Caco-2 (cell line): ENCODE measurements around the gene CDH20. TPM values are rescaled to one million over a fixed set of nuclear protein-coding genes. Genes with fewer than 3 reads are reported as not detected.

Experiments used
- BruUV-seq: library from RNA; stranded (reverse); fragments of 400-500 nt; replicated peaks from 2 replicates; lab custom pipeline; 2021; lab: Mats Ljungman, UMichigan
- CTCF ChIA-PET: fragments of 300-600 bp; sonication (Branson Sonifier 250); formaldehyde crosslinking; loops from one replicate; lab custom pipeline; 2022; ENCODE audit warnings: antibody characterized with exemption; lab: Charles Lee
- POLR2A ChIA-PET: fragments of 300-600 bp; sonication (Branson Sonifier 250); formaldehyde crosslinking; loops from one replicate; lab custom pipeline; 2022; ENCODE audit warnings: antibody characterized with exemption; lab: Charles Lee
- DNase-seq, 2 experiments: peaks; one replicate each; pipeline versions ENCODE4 v3.0.0 to v3.0.0-alpha.2; 2020 to 2022
- H3K27me3 ChIP-seq: replicated peaks from 2 replicates; pipeline ENCODE4 v1.6.0; 2011; ENCODE audit warnings: low read length; ENCODE audit not compliant: control insufficient read depth, insufficient read depth
- H3K36me3 ChIP-seq: 2 replicates; pipeline ENCODE4 v1.5.1; 2011; ENCODE audit warnings: low read length; ENCODE audit not compliant: control insufficient read depth, insufficient read depth
- H3K4me1 ChIP-seq: fragments of 250-450 bp; sonication (Bioruptor Pico); 2 replicates; pipeline ENCODE4 v1.5.1; 2020; ENCODE audit warnings: mild to moderate bottlenecking
- H3K4me3 ChIP-seq: 2 replicates; pipeline ENCODE4 v1.5.1; 2011; ENCODE audit warnings: low read depth, mild to moderate bottlenecking, control low read depth, low read length
- H3K9me3 ChIP-seq: fragments of 250-450 bp; sonication (Bioruptor Pico); 2 replicates; pipeline ENCODE4 v1.5.1; 2020; ENCODE audit warnings: mild to moderate bottlenecking, moderate library complexity
- H3K27ac Mint-ChIP-seq: one replicate; pipeline ENCODE4 v1.8.0; 2022; ENCODE audit warnings: mixed read lengths; ENCODE audit not compliant: unreplicated experiment
- H3K27me3 Mint-ChIP-seq: one replicate; pipeline ENCODE4 v1.8.0; 2022; ENCODE audit warnings: mixed read lengths; ENCODE audit not compliant: insufficient read depth, unreplicated experiment
- H3K36me3 Mint-ChIP-seq: one replicate; pipeline ENCODE4 v1.8.0; 2022; ENCODE audit warnings: mild to moderate bottlenecking, mixed read lengths; ENCODE audit not compliant: insufficient read depth, unreplicated experiment
- H3K4me1 Mint-ChIP-seq: one replicate; pipeline ENCODE4 v1.8.0; 2022; ENCODE audit warnings: low read depth, mixed read lengths; ENCODE audit not compliant: unreplicated experiment
- H3K4me3 Mint-ChIP-seq: one replicate; pipeline ENCODE4 v1.8.0; 2022; ENCODE audit warnings: mild to moderate bottlenecking, moderate library complexity, mixed read lengths; ENCODE audit not compliant: unreplicated experiment
- H3K9me3 Mint-ChIP-seq: one replicate; pipeline ENCODE4 v1.8.0; 2022; ENCODE audit warnings: mixed read lengths; ENCODE audit not compliant: unreplicated experiment
- intact Hi-C: fragments of 100-400 bp; cut with micrococcal nuclease; formaldehyde crosslinking; loops from one replicate; pipeline ENCODE4 v1.10.0; 2022; ENCODE audit not compliant: unreplicated experiment
- total RNA-seq: library from RNA; stranded (reverse); gene quantifications from 2 replicates; pipeline ENCODE4 v1.2.3, GENCODE V29; 2022
- TF ChIP-seq, protein P1 (sequence below), 2 experiments: fragments of 200-600 bp in 1 of 2; IDR thresholded peaks; 1 replicate in 1 of 2; 2 replicates in 1 of 2; pipeline versions ENCODE4 v1.5.1 to v1.8.0; 2011 to 2022; ENCODE audit warnings: antibody characterized with exemption in 1 of 2, control low read depth in 1 of 2, inconsistent platforms in 1 of 2, low read depth in 1 of 2, low read length in 1 of 2, mild to moderate bottlenecking in 1 of 2, moderate library complexity in 1 of 2; ENCODE audit not compliant: insufficient read depth in 1 of 2, severe bottlenecking in 1 of 2, unreplicated experiment in 1 of 2

The CDH20 gene
- total RNA-seq, 1 experiment from 2014 or later, result not detected

- intact Hi-C loops, result no loop called here
- POLR2A ChIA-PET, result no interaction called here
These were observed 46.4 kb upstream of the CDH20 start for GRCh38 chr18:61286867-61287266.

GRCh38 chr18:61290616-61291015 is 42.6 kb upstream of the CDH20 start:
- TF ChIP-seq, protein P1, sequence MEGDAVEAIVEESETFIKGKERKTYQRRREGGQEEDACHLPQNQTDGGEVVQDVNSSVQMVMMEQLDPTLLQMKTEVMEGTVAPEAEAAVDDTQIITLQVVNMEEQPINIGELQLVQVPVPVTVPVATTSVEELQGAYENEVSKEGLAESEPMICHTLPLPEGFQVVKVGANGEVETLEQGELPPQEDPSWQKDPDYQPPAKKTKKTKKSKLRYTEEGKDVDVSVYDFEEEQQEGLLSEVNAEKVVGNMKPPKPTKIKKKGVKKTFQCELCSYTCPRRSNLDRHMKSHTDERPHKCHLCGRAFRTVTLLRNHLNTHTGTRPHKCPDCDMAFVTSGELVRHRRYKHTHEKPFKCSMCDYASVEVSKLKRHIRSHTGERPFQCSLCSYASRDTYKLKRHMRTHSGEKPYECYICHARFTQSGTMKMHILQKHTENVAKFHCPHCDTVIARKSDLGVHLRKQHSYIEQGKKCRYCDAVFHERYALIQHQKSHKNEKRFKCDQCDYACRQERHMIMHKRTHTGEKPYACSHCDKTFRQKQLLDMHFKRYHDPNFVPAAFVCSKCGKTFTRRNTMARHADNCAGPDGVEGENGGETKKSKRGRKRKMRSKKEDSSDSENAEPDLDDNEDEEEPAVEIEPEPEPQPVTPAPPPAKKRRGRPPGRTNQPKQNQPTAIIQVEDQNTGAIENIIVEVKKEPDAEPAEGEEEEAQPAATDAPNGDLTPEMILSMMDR (IDR thresholded peaks at IDR 0.05; ENCODE audit: insufficient read depth in 1 of 2, low read depth in 1 of 2, low read length in 1 of 2, severe bottlenecking in 1 of 2, unreplicated experiment in 1 of 2), result no peak
- no peaks in the 10 kb centered on the region for H3K4me1 Mint-ChIP-seq
- intact Hi-C loops, result no loop called here
- H3K27me3 Mint-ChIP-seq, result no peaks in the 10 kb centered on the region
- CTCF ChIA-PET, result no interaction called here
- no peak overlapping the region for H3K4me3 ChIP-seq
- no peaks in the 10 kb centered on the region for H3K36me3 ChIP-seq
- BruUV-seq, result no TSS peak
- DNase-seq, result no peak
- H3K4me1 ChIP-seq, result no peaks in the 10 kb centered on the region
- no peak overlapping the region for H3K4me3 Mint-ChIP-seq
- H3K9me3 Mint-ChIP-seq, result no peaks in the 10 kb centered on the region
- H3K36me3 Mint-ChIP-seq, result no peaks in the 10 kb centered on the region
- no peaks in the 10 kb centered on the region for H3K27me3 ChIP-seq
- POLR2A ChIA-PET, result no interaction called here
- H3K9me3 ChIP-seq, result no peaks in the 10 kb centered on the region
- no peak overlapping the region for H3K27ac Mint-ChIP-seq

More at GRCh38 chr18:61286867-61287266, 46.4 kb upstream of the CDH20 start:
- TF ChIP-seq, protein P1 (IDR thresholded peaks at IDR 0.05; ENCODE audit: insufficient read depth in 1 of 2, low read depth in 1 of 2, low read length in 1 of 2, severe bottlenecking in 1 of 2, unreplicated experiment in 1 of 2), result no peak
- H3K4me1 ChIP-seq, result no peaks in the 10 kb centered on the region
- no peaks in the 10 kb centered on the region for H3K27me3 ChIP-seq
- H3K36me3 ChIP-seq, result no peaks in the 10 kb centered on the region
- no TSS peak for BruUV-seq
- Mint-ChIP-seq H3K9me3 (no peaks in the 10 kb centered on the region), H3K27ac (no peak overlapping the region), H3K36me3 (no peaks in the 10 kb centered on the region), H3K4me1 (no peaks in the 10 kb centered on the region), H3K27me3 (no peaks in the 10 kb centered on the region), H3K4me3 (no peak overlapping the region)
- no peaks in the 10 kb centered on the region for H3K9me3 ChIP-seq
- DNase-seq, result no peak
- H3K4me3 ChIP-seq, result no peak overlapping the region
- CTCF ChIA-PET, result no interaction called here

GRCh38 chr18:61292280-61293035 is 40.8 kb upstream of the CDH20 start:
- CTCF ChIA-PET, result no interaction called here
- peaks cover 5% of the 10 kb centered on the region for H3K27me3 Mint-ChIP-seq
- intact Hi-C loops, result no loop called here
- BruUV-seq, result no TSS peak
- no peak overlapping the region for H3K27ac Mint-ChIP-seq
- no peaks in the 10 kb centered on the region for H3K4me1 ChIP-seq
- no peaks in the 10 kb centered on the region for H3K9me3 ChIP-seq
- no peaks in the 10 kb centered on the region for H3K9me3 Mint-ChIP-seq
- no peak overlapping the region for H3K4me3 ChIP-seq
- no peaks in the 10 kb centered on the region for H3K36me3 ChIP-seq
- TF ChIP-seq, protein P1 (IDR thresholded peaks at IDR 0.05; ENCODE audit: insufficient read depth in 1 of 2, low read depth in 1 of 2, low read length in 1 of 2, severe bottlenecking in 1 of 2, unreplicated experiment in 1 of 2), result no peak
- POLR2A ChIA-PET, result no interaction called here
- no peak for DNase-seq
- H3K36me3 Mint-ChIP-seq, result no peaks in the 10 kb centered on the region
- H3K4me1 Mint-ChIP-seq, result no peaks in the 10 kb centered on the region
- no peak overlapping the region for H3K4me3 Mint-ChIP-seq
- H3K27me3 ChIP-seq, result no peaks in the 10 kb centered on the region
